HCT116 (cell line): ENCODE data around the gene S1PR4. TPM values are rescaled to one million over a fixed set of nuclear protein-coding genes. Genes with fewer than 3 reads are reported as not detected.

Source experiments
- ATAC-seq: fragments of 200-7000 bp; cut with Tn5 transposase; 2 replicates; pipeline ENCODE4 v1.9.1; 2020; ENCODE audit warnings: mild to moderate bottlenecking, moderate library complexity
- BruUV-seq: library from RNA; stranded (reverse); fragments of 400-500 nt; replicated peaks from 2 replicates; lab custom pipeline; 2021; lab: Mats Ljungman, UMichigan
- CTCF ChIA-PET: fragments of 300-600 bp; sonication (Branson Sonifier 250); formaldehyde crosslinking; loops from one replicate; lab custom pipeline; 2021; ENCODE audit warnings: antibody characterized with exemption; lab: Charles Lee
- POLR2A ChIA-PET: fragments of 300-600, 350-600 bp; sonication (Branson Sonifier 250); formaldehyde crosslinking; loops from one replicate; lab custom pipeline; 2021; ENCODE audit warnings: antibody characterized with exemption; lab: Charles Lee
- RAD21 ChIA-PET, 2 experiments: fragments of 300-600 bp; sonication (Branson Sonifier 250); formaldehyde crosslinking; loops; one replicate each; lab custom pipeline; 2023; ENCODE audit warnings: low total read pairs in 2 of 2; ENCODE audit not compliant: uncharacterized antibody in 2 of 2, unreplicated experiment in 2 of 2, low non-redundant PET in 1 of 2; lab: Charles Lee
- DNase-seq: peaks from one replicate; pipeline ENCODE4 v3.0.0-alpha.2; 2010; ENCODE audit warnings: low read depth, low spot score
- H2AFZ ChIP-seq: fragments of 200-600 bp; shearing (Covaris generic), sonication (generic); 2 replicates; pipeline ENCODE4 v1.6.1; 2017; ENCODE audit warnings: low read depth, mixed run types, mixed read lengths, antibody characterized with exemption, low read length; ENCODE audit not compliant: poor library complexity, severe bottlenecking
- H3K27ac ChIP-seq: 2 replicates; pipeline ENCODE4 v1.5.1; 2012; ENCODE audit warnings: low read depth, low read length
- H3K27me3 ChIP-seq: fragments of 200-600 bp; sonication (generic); 2 replicates; pipeline ENCODE4 v1.6.1; 2016; ENCODE audit warnings: mixed run types, low read length, mixed read lengths; ENCODE audit not compliant: insufficient read depth
- H3K36me3 ChIP-seq, 2 experiments: fragments of 200-500 bp in 1 of 2; fragments of 200-600 bp in 1 of 2; sonication (Bioruptor generic) in 1 of 2; sonication (generic) in 1 of 2; 2 replicates each; pipeline versions ENCODE4 v1.5.1 to v1.6.1; 2014 to 2016; ENCODE audit warnings: low read length in 2 of 2, inconsistent platforms in 1 of 2, mixed read lengths in 1 of 2, mixed run types in 1 of 2; ENCODE audit not compliant: insufficient read depth in 2 of 2, control insufficient read depth in 1 of 2
- H3K4me1 ChIP-seq, 2 experiments: fragments of 200-600 bp in 1 of 2; sonication (generic) in 1 of 2; 2 replicates each; pipeline versions ENCODE4 v1.5.1 to v1.6.1; 2012 to 2017; ENCODE audit warnings: low read length in 2 of 2, inconsistent platforms in 1 of 2, mild to moderate bottlenecking in 1 of 2, mixed read lengths in 1 of 2, mixed run types in 1 of 2, moderate library complexity in 1 of 2; ENCODE audit not compliant: insufficient read depth in 2 of 2, control insufficient read depth in 1 of 2
- H3K4me2 ChIP-seq: fragments of 200-600 bp; sonication (generic); 2 replicates; pipeline ENCODE4 v1.6.1; 2017; ENCODE audit warnings: mixed run types, low read length, mixed read lengths
- H3K4me3 ChIP-seq, 2 experiments: fragments of 200-600 bp in 1 of 2; sonication (generic) in 1 of 2; replicated peaks in 1 of 2; 2 replicates each; pipeline ENCODE4 v1.5.1; 2011 to 2016; ENCODE audit warnings: low read length in 2 of 2, control low read depth in 1 of 2, low read depth in 1 of 2, mild to moderate bottlenecking in 1 of 2, mixed read lengths in 1 of 2, mixed run types in 1 of 2
- H3K79me2 ChIP-seq: fragments of 200-600 bp; sonication (generic); 2 replicates; pipeline ENCODE4 v1.6.1; 2017; ENCODE audit warnings: mild to moderate bottlenecking, mixed run types, low read length, moderate library complexity, mixed read lengths; ENCODE audit not compliant: insufficient read depth
- H3K9ac ChIP-seq: fragments of 200-600 bp; sonication (generic); 2 replicates; pipeline ENCODE4 v1.6.1; 2016; ENCODE audit warnings: low read length, mixed read lengths
- H3K9me2 ChIP-seq: fragments of 200-600 bp; sonication (generic), shearing (Covaris generic); 2 replicates; pipeline ENCODE4 v1.6.1; 2017; ENCODE audit warnings: mixed run types, mild to moderate bottlenecking, moderate library complexity; ENCODE audit not compliant: insufficient read depth
- H3K9me3 ChIP-seq, 2 experiments: fragments of 200-500 bp in 1 of 2; fragments of 200-600 bp in 1 of 2; sonication (Bioruptor generic) in 1 of 2; sonication (generic) in 1 of 2; 2 replicates each; pipeline ENCODE4 v1.6.1; 2014 to 2017; ENCODE audit warnings: low read length in 2 of 2, mixed read lengths in 2 of 2, inconsistent platforms in 1 of 2, low read depth in 1 of 2, mild to moderate bottlenecking in 1 of 2, mixed run types in 1 of 2, moderate library complexity in 1 of 2; ENCODE audit not compliant: control insufficient read depth in 1 of 2, insufficient read depth in 1 of 2
- H4K20me1 ChIP-seq: fragments of 200-600 bp; sonication (generic), shearing (Covaris generic); 2 replicates; pipeline ENCODE4 v1.6.1; 2017; ENCODE audit warnings: mixed run types, mild to moderate bottlenecking, moderate library complexity; ENCODE audit not compliant: insufficient read depth
- EZH2phosphoT487 ChIP-seq: fragments of 200-600 bp; IDR thresholded peaks from 2 replicates; pipeline ENCODE4 v1.6.1; 2018; ENCODE audit warnings: antibody characterized with exemption, borderline replicate concordance
- intact Hi-C: fragments of 100-400 bp; cut with micrococcal nuclease; formaldehyde crosslinking; loops from 2 replicates; pipeline ENCODE4 v1.10.0; 2022
- total RNA-seq: library from RNA; stranded (reverse); gene quantifications from one replicate; pipeline ENCODE4 v1.2.1, GENCODE V29; 2021; ENCODE audit not compliant: unreplicated experiment
- TF ChIP-seq, protein P1 (sequence below): IDR thresholded peaks from 2 replicates; pipeline ENCODE4 v1.6.1; 2011; ENCODE audit warnings: mild to moderate bottlenecking, low read length, moderate library complexity; ENCODE audit not compliant: insufficient replicate concordance; ENCODE audit errors: extremely low read depth
- TF ChIP-seq, protein P2 (sequence below): IDR thresholded peaks from 2 replicates; pipeline ENCODE4 v1.6.1; 2012; ENCODE audit warnings: low read depth

Gene S1PR4
- total RNA-seq, 1 experiment from 2014 or later: 0.71 TPM

DNA sequence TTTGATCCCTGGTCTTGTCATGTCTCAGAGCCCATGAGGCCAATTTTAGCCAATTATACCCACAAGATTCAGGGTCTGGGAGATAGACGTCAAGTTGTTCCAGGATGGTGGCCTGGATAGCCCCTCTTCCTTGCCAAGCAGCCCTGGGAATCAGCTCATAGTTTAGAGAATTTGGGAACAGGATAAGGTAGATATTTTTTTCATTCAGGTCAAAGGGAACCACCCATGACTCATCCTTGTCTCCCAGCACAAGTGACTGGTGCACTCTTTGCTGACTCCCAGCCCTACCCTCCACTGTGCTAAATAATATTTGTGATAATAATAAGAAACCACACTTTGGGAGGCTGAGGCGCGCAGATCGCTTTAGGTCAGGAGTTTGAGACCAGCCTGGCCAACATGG is 17.1 kb upstream of the S1PR4 start:
- RAD21 ChIA-PET: interaction anchor here (1.6 to 2.0 kb wide), 2 partner anchors 32 kb away, joined by 3 to 6 read pairs; no protein-coding TSS in a partner anchor
- no peak overlapping the region for H3K4me3 ChIP-seq
- H3K36me3 ChIP-seq: no peaks in the 10 kb centered on the region
- intact Hi-C loops: loop anchor here (5.0 kb wide), 1 partner anchor 84 kb away; no protein-coding TSS in a partner anchor
- CTCF ChIA-PET: interaction anchor here (0.7 to 1.7 kb wide), 6 partner anchors 10 to 211 kb away, joined by 3 to 15 read pairs (median 4); no protein-coding TSS in a partner anchor
- H2AFZ ChIP-seq: no peak overlapping the region
- H3K9me2 ChIP-seq: no peaks in the 10 kb centered on the region
- peaks cover 5 to 11% of the 10 kb centered on the region in 2 experiments; a peak in 2 of 4 replicates for H3K4me1 ChIP-seq
- H3K27me3 ChIP-seq: no peaks in the 10 kb centered on the region
- TF ChIP-seq, protein P1, sequence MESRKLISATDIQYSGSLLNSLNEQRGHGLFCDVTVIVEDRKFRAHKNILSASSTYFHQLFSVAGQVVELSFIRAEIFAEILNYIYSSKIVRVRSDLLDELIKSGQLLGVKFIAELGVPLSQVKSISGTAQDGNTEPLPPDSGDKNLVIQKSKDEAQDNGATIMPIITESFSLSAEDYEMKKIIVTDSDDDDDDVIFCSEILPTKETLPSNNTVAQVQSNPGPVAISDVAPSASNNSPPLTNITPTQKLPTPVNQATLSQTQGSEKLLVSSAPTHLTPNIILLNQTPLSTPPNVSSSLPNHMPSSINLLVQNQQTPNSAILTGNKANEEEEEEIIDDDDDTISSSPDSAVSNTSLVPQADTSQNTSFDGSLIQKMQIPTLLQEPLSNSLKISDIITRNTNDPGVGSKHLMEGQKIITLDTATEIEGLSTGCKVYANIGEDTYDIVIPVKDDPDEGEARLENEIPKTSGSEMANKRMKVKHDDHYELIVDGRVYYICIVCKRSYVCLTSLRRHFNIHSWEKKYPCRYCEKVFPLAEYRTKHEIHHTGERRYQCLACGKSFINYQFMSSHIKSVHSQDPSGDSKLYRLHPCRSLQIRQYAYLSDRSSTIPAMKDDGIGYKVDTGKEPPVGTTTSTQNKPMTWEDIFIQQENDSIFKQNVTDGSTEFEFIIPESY: no peak
- TF ChIP-seq, protein P2, sequence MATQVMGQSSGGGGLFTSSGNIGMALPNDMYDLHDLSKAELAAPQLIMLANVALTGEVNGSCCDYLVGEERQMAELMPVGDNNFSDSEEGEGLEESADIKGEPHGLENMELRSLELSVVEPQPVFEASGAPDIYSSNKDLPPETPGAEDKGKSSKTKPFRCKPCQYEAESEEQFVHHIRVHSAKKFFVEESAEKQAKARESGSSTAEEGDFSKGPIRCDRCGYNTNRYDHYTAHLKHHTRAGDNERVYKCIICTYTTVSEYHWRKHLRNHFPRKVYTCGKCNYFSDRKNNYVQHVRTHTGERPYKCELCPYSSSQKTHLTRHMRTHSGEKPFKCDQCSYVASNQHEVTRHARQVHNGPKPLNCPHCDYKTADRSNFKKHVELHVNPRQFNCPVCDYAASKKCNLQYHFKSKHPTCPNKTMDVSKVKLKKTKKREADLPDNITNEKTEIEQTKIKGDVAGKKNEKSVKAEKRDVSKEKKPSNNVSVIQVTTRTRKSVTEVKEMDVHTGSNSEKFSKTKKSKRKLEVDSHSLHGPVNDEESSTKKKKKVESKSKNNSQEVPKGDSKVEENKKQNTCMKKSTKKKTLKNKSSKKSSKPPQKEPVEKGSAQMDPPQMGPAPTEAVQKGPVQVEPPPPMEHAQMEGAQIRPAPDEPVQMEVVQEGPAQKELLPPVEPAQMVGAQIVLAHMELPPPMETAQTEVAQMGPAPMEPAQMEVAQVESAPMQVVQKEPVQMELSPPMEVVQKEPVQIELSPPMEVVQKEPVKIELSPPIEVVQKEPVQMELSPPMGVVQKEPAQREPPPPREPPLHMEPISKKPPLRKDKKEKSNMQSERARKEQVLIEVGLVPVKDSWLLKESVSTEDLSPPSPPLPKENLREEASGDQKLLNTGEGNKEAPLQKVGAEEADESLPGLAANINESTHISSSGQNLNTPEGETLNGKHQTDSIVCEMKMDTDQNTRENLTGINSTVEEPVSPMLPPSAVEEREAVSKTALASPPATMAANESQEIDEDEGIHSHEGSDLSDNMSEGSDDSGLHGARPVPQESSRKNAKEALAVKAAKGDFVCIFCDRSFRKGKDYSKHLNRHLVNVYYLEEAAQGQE: no peak
- TF ChIP-seq EZH2phosphoT487: no peak
- TF ChIP-seq, all 23 proteins: peak for 0
- Histone ChIP-seq H3K27ac (no peak overlapping the region), H3K4me2 (no peak overlapping the region), H3K79me2 (no peaks in the 10 kb centered on the region), H3K9me3 (no peaks in the 10 kb centered on the region), H3K9ac (no peak overlapping the region), H4K20me1 (no peaks in the 10 kb centered on the region)
- no peak for ATAC-seq
- no TSS peak for BruUV-seq
- DNase-seq: no peak
- POLR2A ChIA-PET: no interaction called here
